SK-N-MC (cell line): ENCODE measurements around the gene STAT4.

Experiments used
- DNase-seq: peaks from one replicate; pipeline ENCODE4 v3.0.0-alpha.2; 2011; ENCODE audit warnings: low read depth, low spot score
- H3K27ac ChIP-seq: fragments of 200-600 bp; sonication (generic); 2 replicates; pipeline ENCODE4 v1.5.1; 2016; ENCODE audit warnings: mixed run types
- H3K36me3 ChIP-seq: fragments of 200-600 bp; sonication (generic); 2 replicates; pipeline ENCODE4 v1.6.1; 2017; ENCODE audit warnings: antibody characterized with exemption, low read length, mixed read lengths; ENCODE audit not compliant: insufficient read depth
- H3K4me3 ChIP-seq: fragments of 200-600 bp; sonication (generic); 2 replicates; pipeline ENCODE4 v1.5.1; 2016
- H3K9ac ChIP-seq: fragments of 200-600 bp; sonication (generic); 2 replicates; pipeline ENCODE4 v1.8.0; 2017; ENCODE audit warnings: mixed run types, mixed read lengths; ENCODE audit not compliant: insufficient read length
- H3K9me3 ChIP-seq: fragments of 200-600 bp; sonication (generic); 2 replicates; pipeline ENCODE4 v1.6.1; 2017; ENCODE audit warnings: low read depth, mild to moderate bottlenecking, antibody characterized with exemption, low read length, moderate library complexity, mixed read lengths
- EZH2 ChIP-seq: fragments of 200-600 bp; sonication (generic); IDR thresholded peaks from one replicate; pipeline ENCODE4 v1.6.1; 2017; ENCODE audit warnings: antibody characterized with exemption
- FOXP2 ChIP-seq: optimal IDR thresholded peaks from 2 replicates; pipeline ENCODE3; 2011; ENCODE audit warnings: mild to moderate bottlenecking, moderate library complexity; ENCODE audit not compliant: insufficient read depth; ENCODE audit errors: extremely low read length, control extremely low read depth
- POLR2AphosphoS5 ChIP-seq: IDR thresholded peaks from 2 replicates; pipeline ENCODE4 v1.6.1; 2012; ENCODE audit warnings: mild to moderate bottlenecking, low read depth, low read length, borderline replicate concordance

STAT4 gene

DNA sequence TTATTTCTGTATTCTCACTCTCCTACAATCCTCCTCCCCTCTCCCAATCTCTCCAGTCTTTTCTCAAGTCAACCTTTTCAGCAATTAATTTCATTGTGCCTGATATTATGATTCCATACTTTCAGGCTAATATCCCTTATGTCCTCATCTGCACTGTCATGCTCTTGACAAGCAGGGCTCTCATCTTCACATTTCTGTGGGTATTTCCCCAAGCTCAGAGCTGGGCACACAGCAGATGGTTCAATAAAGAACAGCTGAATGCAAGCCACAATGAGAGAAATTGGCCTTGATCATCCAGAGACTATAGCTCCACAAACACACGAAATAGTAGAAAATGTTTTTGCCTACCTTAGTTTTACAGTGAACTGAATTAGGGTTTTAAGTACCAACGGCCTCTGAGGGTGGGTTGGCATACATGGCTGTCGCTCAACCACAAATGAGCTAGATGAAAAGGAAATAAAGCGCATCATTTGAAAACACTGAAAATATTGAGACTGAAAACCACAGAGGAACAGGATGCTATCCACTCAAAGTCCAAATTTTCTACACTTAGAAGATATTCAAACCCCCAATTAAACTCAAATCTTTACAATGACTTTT is 89.3 kb downstream of the STAT4 start:
- H3K36me3 ChIP-seq: no peaks in the 10 kb centered on the region
- TF ChIP-seq EZH2 (no peak), POLR2AphosphoS5 (no peak), FOXP2 (no peak)
- no peaks in the 10 kb centered on the region for H3K9me3 ChIP-seq
- DNase-seq: no peak
- H3K4me3 ChIP-seq: no peak overlapping the region
- no peak overlapping the region for H3K27ac ChIP-seq
- no peak overlapping the region for H3K9ac ChIP-seq

DNA sequence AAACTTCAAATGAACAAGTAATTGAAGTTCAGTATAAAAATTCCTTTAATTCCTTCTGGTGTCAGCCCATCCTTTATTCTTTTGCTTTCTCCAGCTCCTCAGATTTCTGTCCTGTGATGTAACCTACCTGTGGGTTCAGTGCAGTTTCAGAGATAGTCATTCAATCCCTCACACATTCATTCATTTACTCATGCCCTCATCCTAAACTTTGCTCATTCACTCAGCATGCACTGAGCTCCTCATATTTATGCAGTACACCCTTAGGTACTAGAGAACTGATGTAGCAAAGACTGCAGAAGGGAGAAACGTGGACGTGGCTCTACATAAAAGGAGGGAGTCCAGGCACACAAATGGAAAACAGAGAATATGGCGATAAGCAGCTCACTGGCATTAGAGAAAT is 91.5 kb downstream of the STAT4 start:
- H3K27ac ChIP-seq: no peak overlapping the region
- TF ChIP-seq EZH2: no peak
- no peak for TF ChIP-seq FOXP2
- no peak for TF ChIP-seq POLR2AphosphoS5

DNA sequence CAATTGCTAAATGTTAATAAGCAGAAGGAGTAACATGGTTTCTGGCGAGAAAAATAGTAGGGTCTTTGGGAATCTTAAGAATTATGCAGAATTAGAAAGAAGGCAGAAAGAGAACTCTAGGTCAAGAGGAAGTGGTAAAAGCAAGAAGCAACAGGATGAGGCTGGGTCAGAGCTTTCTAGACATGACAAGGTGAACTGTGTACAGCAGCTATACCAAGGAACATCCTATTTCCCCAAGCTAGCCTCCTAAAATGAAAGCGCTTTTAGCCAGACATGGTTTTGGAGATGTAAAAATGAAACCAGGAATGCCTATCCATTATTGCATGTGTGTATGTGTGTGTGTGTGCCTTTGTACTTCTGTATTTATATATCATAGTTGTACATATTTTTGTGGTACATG is 94.6 kb downstream of the STAT4 start:
- Histone ChIP-seq H3K27ac (no peak overlapping the region), H3K9me3 (no peaks in the 10 kb centered on the region), H3K9ac (no peak overlapping the region), H3K4me3 (no peak overlapping the region), H3K36me3 (no peaks in the 10 kb centered on the region)
- DNase-seq: no peak
- TF ChIP-seq POLR2AphosphoS5 (no peak), EZH2 (no peak), FOXP2 (no peak)

More for the DNA sequence above, 91.5 kb downstream of the STAT4 start:
- no peaks in the 10 kb centered on the region for H3K36me3 ChIP-seq
- no peak overlapping the region for H3K9ac ChIP-seq
- H3K4me3 ChIP-seq: no peak overlapping the region
- H3K9me3 ChIP-seq: no peaks in the 10 kb centered on the region
- no peak for DNase-seq

DNA sequence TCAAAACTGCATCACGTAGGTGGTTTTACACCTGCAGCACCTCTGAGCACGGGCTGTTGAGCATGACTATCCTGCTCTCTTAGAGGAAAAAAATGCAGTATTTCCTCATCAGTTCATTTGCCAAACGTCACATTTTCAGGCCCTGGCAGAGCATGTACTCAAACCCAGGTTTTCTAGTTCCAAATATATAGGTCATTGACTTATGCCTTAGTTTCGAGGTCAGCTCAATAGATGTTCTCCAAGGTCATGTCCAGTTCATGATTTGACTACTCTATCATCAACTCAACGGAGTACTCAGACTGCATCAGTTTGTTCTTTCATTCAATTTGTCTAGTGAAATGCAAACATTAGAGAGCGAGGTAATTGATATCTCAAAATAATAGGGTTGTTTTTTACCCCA is 97.5 kb downstream of the STAT4 start:
- TF ChIP-seq POLR2AphosphoS5 (no peak), EZH2 (no peak), FOXP2 (no peak)
- no peak overlapping the region for H3K9ac ChIP-seq
- no peak overlapping the region for H3K4me3 ChIP-seq
- no peaks in the 10 kb centered on the region for H3K9me3 ChIP-seq
- no peak for DNase-seq
- H3K36me3 ChIP-seq: no peaks in the 10 kb centered on the region
- no peak overlapping the region for H3K27ac ChIP-seq

DNA sequence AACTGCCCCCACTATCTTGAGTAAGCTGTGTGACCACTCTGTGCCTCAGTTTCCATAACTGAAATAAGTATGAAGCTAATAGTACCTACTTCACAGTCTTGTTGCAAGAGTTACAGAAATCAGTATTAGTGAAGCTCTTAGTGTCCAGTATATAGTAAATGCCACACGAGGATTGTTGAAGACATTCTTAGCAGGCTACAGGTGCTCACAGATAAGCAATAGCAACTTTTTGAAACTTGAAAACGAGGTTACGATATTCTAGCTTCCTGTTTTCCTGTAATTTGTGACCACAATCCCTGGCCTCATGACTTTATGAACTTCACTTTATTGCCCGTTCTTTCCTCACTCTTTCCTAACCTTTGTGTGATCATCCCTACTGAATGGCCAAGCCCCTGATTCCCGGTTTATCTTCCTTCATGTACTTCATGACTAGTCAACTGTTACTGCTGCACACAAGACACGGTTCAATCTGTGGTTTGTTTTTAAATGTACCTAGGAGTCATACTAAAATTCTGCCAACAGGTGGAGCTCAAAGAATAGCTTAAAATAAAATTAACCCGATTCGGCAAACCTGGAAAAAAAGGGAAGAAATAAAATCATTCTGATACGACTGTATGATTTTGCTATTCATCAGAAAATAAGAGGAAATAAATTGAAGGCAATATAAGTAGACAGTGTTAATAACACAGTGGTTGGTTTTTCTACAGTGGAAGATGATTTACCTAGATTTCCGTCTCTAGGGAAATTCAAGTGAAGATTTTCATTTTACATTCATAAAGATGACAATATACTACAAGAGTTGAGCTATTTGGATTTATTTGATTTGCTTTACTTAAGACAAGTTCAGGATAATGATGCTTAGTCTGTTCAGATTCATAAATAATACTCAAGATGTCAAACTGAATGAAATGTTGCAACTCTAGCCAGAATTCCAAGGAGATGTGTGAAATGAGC is 98.7 kb downstream of the STAT4 start:
- TF ChIP-seq EZH2: no peak
- TF ChIP-seq FOXP2: no peak
- TF ChIP-seq POLR2AphosphoS5: no peak
- Histone ChIP-seq H3K27ac (no peak overlapping the region), H3K9me3 (no peaks in the 10 kb centered on the region), H3K4me3 (0 out of 2 replicates have a peak overlapping the region, but pooled peaks have one; percentile 14), H3K9ac (no peak overlapping the region), H3K36me3 (no peaks in the 10 kb centered on the region)
- peak; percentile 62 for DNase-seq

DNA sequence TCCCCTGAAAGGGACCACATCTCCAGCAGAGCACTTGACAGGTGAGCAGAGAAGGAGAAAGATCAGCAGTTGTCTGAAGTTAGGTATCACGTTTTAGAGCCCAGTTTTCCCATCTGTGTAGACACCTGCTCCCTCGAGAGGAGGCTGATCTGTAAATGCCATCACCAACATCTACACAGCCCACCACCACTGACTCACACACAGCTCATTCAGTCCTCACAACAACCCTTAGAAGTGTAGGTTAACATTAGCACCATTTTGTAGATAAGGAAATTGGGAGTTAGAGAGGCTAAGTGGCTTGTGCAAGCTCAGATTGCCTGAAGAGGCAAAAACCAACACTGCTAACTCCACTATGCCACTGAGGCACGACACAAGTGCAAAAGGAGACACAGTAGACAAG is 99.6 kb downstream of the STAT4 start:
- no peak for DNase-seq
- no peak overlapping the region for H3K4me3 ChIP-seq
- TF ChIP-seq POLR2AphosphoS5: no peak
- no peak for TF ChIP-seq FOXP2
- no peak for TF ChIP-seq EZH2
- no peak overlapping the region for H3K27ac ChIP-seq
- H3K9me3 ChIP-seq: no peaks in the 10 kb centered on the region
- H3K9ac ChIP-seq: no peak overlapping the region
- H3K36me3 ChIP-seq: no peaks in the 10 kb centered on the region

DNA sequence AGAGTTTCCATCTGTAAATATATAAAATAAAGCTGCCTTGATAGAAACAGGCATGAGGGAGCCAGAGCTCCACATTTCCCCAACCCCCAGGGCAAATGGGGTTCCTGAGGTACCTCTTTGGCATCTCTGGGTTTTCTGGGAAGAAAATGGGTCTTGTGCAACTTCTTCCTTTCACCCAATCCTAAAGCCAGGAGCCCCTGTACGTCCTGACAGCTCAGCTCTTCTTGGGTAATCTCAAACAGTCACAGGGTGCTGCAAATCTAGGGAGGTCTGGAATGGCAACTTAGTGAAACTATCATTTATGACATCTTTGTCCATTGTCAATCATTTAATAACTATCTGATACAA is 100.2 kb downstream of the STAT4 start:
- Histone ChIP-seq H3K27ac (no peak overlapping the region), H3K4me3 (no peak overlapping the region), H3K36me3 (no peaks in the 10 kb centered on the region), H3K9ac (no peak overlapping the region), H3K9me3 (no peaks in the 10 kb centered on the region)
- TF ChIP-seq POLR2AphosphoS5 (no peak), EZH2 (no peak), FOXP2 (no peak)
- DNase-seq: no peak

DNA sequence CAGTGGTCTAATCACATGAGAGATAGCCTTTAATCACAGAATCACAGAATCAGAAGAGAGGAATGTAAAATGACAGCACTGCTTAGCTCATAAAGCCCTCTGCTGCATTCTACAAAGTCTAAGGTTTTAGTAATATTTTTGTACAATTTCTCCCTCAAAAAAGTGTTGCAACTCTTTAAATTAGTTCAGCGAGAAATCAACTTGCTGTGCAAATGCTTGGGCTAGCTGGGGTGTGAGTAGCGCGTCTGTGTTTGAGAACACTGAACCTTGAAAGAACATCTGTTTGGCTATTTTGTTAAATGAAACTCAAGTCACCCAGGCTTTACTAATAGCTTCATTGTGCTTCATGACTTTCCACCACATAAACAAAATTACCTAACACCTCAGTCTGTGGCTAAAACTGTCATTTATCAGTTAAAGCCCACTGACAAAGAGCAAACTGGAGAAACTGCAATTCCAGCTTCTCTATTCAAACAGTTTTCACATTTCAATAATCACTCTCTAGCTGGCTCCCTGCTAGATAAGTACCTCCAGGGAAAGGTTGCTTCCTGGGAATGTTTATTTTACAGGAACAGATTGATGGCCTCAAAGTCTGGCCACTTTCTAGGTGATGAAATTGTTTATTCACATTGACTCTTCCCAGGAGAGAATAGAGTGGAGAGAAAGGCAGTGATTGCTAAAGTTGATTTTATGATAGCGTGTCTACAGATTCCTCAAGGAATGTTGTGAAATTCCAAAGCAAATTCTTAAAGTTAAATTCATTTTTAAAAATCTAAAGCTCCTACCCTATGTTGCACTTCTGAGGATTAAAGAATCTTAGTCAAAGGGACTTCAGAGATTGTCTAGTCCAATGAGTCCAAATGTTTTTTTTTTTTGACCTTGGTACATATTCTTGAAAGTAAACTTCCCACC is 100.8 kb downstream of the STAT4 start:
- Histone ChIP-seq H3K9ac (no peak overlapping the region), H3K9me3 (no peaks in the 10 kb centered on the region), H3K36me3 (no peaks in the 10 kb centered on the region), H3K27ac (no peak overlapping the region), H3K4me3 (no peak overlapping the region)
- TF ChIP-seq POLR2AphosphoS5 (no peak), FOXP2 (no peak), EZH2 (no peak)
- no peak for DNase-seq
